Activated CD4-positive, alpha-beta T cell treated with anti-CD3 and anti-CD28 coated beads, Interleukin-2, Interleukin-4, amounts not matched to agents 100 ng/mL and 50 ng/mL, durations not matched to agents 16 hours and 8 hours (primary cell): ENCODE measurements around the gene CCDC14.
"Not testable (repeated sequence)": the region's sequence is repeated elsewhere in the genome, so short reads cannot be mapped to it uniquely, and the experiment has no call there.

Experiments
- DNase-seq: peaks from one replicate; pipeline ENCODE4 v3.0.0-alpha.2; 2020; ENCODE audit warnings: low spot score

The CCDC14 gene

GRCh38 chr3:123893012-123893411 is 68.0 kb downstream of the CCDC14 start:
- DNase-seq: no peak

- DNase-seq: no peak
Observed at GRCh38 chr3:123892195-123892594, 68.8 kb downstream of the CCDC14 start.

GRCh38 chr3:123890991-123891390 is 70.0 kb downstream of the CCDC14 start:
- DNase-seq: not testable (repeated sequence)

- not testable (repeated sequence) for DNase-seq
Observed at GRCh38 chr3:123890162-123890561, 70.9 kb downstream of the CCDC14 start.

GRCh38 chr3:123884993-123885392 is 76.0 kb downstream of the CCDC14 start:
- DNase-seq: no peak

GRCh38 chr3:123884203-123884831 is 76.7 kb downstream of the CCDC14 start, which contains the start of gene MYLK:
Gene MYLK, minus strand, starts transcription at chr3:123884332. Its CDS starts 90,491 bp downstream, at chr3:123793841.
- DNase-seq: peak; percentile 51

- DNase-seq: no peak
Observed at GRCh38 chr3:123883701-123884202, 77.3 kb downstream of the CCDC14 start.

GRCh38 chr3:123883111-123883510 is 77.9 kb downstream of the CCDC14 start:
- no peak for DNase-seq

- DNase-seq: no peak
Observed at GRCh38 chr3:123881771-123882170, 79.3 kb downstream of the CCDC14 start.

- no peak for DNase-seq
Observed at GRCh38 chr3:123880998-123881561, 79.9 kb downstream of the CCDC14 start.

- DNase-seq: no peak
Observed at GRCh38 chr3:123878807-123879206, 82.2 kb downstream of the CCDC14 start.

GRCh38 chr3:123877965-123878364 is 83.1 kb downstream of the CCDC14 start:
- no peak for DNase-seq

- no peak for DNase-seq
Observed at GRCh38 chr3:123877466-123877865, 83.6 kb downstream of the CCDC14 start.

- DNase-seq: no peak
Observed at GRCh38 chr3:123876858-123877257, 84.2 kb downstream of the CCDC14 start.

- DNase-seq: no peak
Observed at GRCh38 chr3:123872621-123873020, 88.4 kb downstream of the CCDC14 start.

GRCh38 chr3:123871946-123872345 is 89.1 kb downstream of the CCDC14 start:
- DNase-seq: no peak

GRCh38 chr3:123870033-123870432 is 91.0 kb downstream of the CCDC14 start:
- DNase-seq: peak; percentile 44

GRCh38 chr3:123869165-123869564 is 91.9 kb downstream of the CCDC14 start:
- no peak for DNase-seq

- DNase-seq: no peak
Observed at GRCh38 chr3:123864706-123865105, 96.3 kb downstream of the CCDC14 start.
